Neural cell (in vitro differentiated cells): ENCODE data around the gene FAM219A.
"Not testable (repeated sequence)": the region's sequence is repeated elsewhere in the genome, so short reads cannot be mapped to it uniquely, and the experiment has no call there.

Experiments
- POLR2AphosphoS5 ChIP-seq: IDR thresholded peaks from 2 replicates; pipeline ENCODE4 v1.6.1; 2012
- TAF1 ChIP-seq: IDR thresholded peaks from 2 replicates; pipeline ENCODE4 v1.6.1; 2012; ENCODE audit warnings: low read depth
- TF ChIP-seq, protein P1 (sequence below): IDR thresholded peaks from 2 replicates; pipeline ENCODE4 v1.6.1; 2012; ENCODE audit warnings: borderline replicate concordance
- TF ChIP-seq, protein P2 (sequence below): fragments of 450-650 bp; IDR thresholded peaks from 2 replicates; pipeline ENCODE4 v1.5.1; 2014; ENCODE audit warnings: antibody characterized with exemption, mild to moderate bottlenecking, moderate library complexity; ENCODE audit not compliant: poor library complexity, severe bottlenecking

DNA sequence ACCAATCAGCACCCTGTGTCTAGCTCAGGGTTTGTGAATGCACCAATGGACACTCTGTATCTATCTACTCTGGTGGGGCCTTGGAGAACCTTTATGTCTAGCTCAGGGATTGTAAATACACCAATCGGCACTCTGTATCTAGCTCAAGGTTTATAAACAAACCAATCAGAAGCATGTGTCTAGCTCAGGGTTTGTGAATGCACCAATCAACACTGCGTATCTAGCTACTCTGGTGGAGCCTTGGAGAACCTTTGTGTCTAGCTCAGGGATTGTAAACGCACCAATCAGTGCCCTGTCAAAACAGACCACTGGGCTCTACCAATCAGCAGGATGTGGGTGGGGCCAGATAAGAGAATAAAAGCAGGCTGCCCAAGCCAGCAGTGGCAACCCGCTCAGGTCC lies 19.9 kb downstream of the FAM219A start:
- TF ChIP-seq, protein P1, sequence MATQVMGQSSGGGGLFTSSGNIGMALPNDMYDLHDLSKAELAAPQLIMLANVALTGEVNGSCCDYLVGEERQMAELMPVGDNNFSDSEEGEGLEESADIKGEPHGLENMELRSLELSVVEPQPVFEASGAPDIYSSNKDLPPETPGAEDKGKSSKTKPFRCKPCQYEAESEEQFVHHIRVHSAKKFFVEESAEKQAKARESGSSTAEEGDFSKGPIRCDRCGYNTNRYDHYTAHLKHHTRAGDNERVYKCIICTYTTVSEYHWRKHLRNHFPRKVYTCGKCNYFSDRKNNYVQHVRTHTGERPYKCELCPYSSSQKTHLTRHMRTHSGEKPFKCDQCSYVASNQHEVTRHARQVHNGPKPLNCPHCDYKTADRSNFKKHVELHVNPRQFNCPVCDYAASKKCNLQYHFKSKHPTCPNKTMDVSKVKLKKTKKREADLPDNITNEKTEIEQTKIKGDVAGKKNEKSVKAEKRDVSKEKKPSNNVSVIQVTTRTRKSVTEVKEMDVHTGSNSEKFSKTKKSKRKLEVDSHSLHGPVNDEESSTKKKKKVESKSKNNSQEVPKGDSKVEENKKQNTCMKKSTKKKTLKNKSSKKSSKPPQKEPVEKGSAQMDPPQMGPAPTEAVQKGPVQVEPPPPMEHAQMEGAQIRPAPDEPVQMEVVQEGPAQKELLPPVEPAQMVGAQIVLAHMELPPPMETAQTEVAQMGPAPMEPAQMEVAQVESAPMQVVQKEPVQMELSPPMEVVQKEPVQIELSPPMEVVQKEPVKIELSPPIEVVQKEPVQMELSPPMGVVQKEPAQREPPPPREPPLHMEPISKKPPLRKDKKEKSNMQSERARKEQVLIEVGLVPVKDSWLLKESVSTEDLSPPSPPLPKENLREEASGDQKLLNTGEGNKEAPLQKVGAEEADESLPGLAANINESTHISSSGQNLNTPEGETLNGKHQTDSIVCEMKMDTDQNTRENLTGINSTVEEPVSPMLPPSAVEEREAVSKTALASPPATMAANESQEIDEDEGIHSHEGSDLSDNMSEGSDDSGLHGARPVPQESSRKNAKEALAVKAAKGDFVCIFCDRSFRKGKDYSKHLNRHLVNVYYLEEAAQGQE, result not testable (repeated sequence)
- TF ChIP-seq, protein P2, sequence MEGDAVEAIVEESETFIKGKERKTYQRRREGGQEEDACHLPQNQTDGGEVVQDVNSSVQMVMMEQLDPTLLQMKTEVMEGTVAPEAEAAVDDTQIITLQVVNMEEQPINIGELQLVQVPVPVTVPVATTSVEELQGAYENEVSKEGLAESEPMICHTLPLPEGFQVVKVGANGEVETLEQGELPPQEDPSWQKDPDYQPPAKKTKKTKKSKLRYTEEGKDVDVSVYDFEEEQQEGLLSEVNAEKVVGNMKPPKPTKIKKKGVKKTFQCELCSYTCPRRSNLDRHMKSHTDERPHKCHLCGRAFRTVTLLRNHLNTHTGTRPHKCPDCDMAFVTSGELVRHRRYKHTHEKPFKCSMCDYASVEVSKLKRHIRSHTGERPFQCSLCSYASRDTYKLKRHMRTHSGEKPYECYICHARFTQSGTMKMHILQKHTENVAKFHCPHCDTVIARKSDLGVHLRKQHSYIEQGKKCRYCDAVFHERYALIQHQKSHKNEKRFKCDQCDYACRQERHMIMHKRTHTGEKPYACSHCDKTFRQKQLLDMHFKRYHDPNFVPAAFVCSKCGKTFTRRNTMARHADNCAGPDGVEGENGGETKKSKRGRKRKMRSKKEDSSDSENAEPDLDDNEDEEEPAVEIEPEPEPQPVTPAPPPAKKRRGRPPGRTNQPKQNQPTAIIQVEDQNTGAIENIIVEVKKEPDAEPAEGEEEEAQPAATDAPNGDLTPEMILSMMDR, result not testable (repeated sequence)
- not testable (repeated sequence) for TF ChIP-seq TAF1, POLR2AphosphoS5
